ENCODE measurements around the gene ZNF557. TPM values are rescaled to one million over a fixed set of nuclear protein-coding genes. Genes with fewer than 3 reads are reported as not detected.

The ZNF557 gene
- total and polyA plus RNA-seq, 10 of the 15 experiments (the other 5 are each of a cell fraction or from before 2014, with no cell fraction given), result 3.9 to 12.1 (median 9.0) TPM

GRCh38 chr19:7069904-7070226, 362 bp downstream of the ZNF557 start:
- POLR2A ChIA-PET, result interaction anchor here (1.4 to 1.9 kb wide), 4 partner anchors 14 to 72 kb away, joined by 4 to 14 read pairs (median 9); no protein-coding TSS in a partner anchor
- DNase-seq (ENCODE audit: low read depth, low spot score) (no peak), ATAC-seq (peak; percentile 48), FAIRE-seq (no peak)
- Histone ChIP-seq H3K9me3 (replicated peaks; ENCODE audit: control insufficient read depth, insufficient read depth, low read length) (peaks cover 4% of the 10 kb centered on the region; the same call in 2 of the 3 replicates), H3K36me3 (ENCODE audit: control insufficient read depth in 2 of 2, insufficient read depth in 2 of 2, low read length in 1 of 2) (peaks cover 11 to 12% of the 10 kb centered on the region in 2 experiments), H3K4me3 (peak overlapping the region; percentile 91), H3K9ac (ENCODE audit: control insufficient read depth, insufficient read depth, low read length) (peak overlapping the region; percentile 91), H3K79me2 (ENCODE audit: control insufficient read depth, insufficient read depth, low read length) (peaks cover 12% of the 10 kb centered on the region), H4K20me1 (ENCODE audit: control insufficient read depth, insufficient read depth) (no peaks in the 10 kb centered on the region), H3K27ac (ENCODE audit: control insufficient read depth, insufficient read depth) (peak overlapping the region; percentile 84), H3K4me2 (ENCODE audit: control insufficient read depth, insufficient read depth) (peak overlapping the region; percentile 66), H3K4me1 (ENCODE audit: control insufficient read depth, insufficient read depth, low read length) (no peaks in the 10 kb centered on the region), H3K27me3 (replicated peaks in 1 of 2; ENCODE audit: control insufficient read depth in 2 of 2, insufficient read depth in 2 of 2, low read length in 1 of 2) (no peaks in the 10 kb centered on the region), H2AFZ (ENCODE audit: control insufficient read depth, low read depth, low read length) (peak overlapping the region; percentile 84)
- CTCF ChIA-PET, result interaction anchor here (0.6 to 2.5 kb wide), 9 partner anchors 12 to 224 kb away, joined by 3 to 6 read pairs (median 5); partner anchors contain the start of gene INSR
- WGBS (ENCODE audit: insufficient coverage, insufficient replicate concordance, low lambda C conversion rate, missing lambda C conversion rate), result 0% methylated on average over 12 of the region's 12 CpGs
- BruUV-seq (replicated peaks), result no TSS peak
- TF ChIP-seq NFXL1 (IDR thresholded peaks at IDR 0.05; ENCODE audit: borderline replicate concordance) (no peak), YY1 (IDR thresholded peaks at IDR 0.05; ENCODE audit: low read depth, low read length) (peak; percentile 73), CBFB (IDR thresholded peaks at IDR 0.05; ENCODE audit: low read depth) (no peak), SP1 (IDR thresholded peaks at IDR 0.05; ENCODE audit: low read depth, low read length) (no peak), SREBF1 (IDR thresholded peaks at IDR 0.05; ENCODE audit: low read length) (no peak), BACH1 (IDR thresholded peaks at IDR 0.05; ENCODE audit: borderline replicate concordance) (0 out of 2 replicates have a peak, but pooled peaks have one; percentile 9)
- in situ Hi-C loops (cut with MboI) (no loop called here), intact Hi-C loops (cut with micrococcal nuclease; ENCODE audit: unreplicated experiment) (no loop called here)
- SMC1A ChIA-PET (ENCODE audit: uncharacterized antibody, unreplicated experiment), result interaction anchor here (0.6 to 2.8 kb wide), 10 partner anchors 14 to 697 kb away, joined by 3 to 13 read pairs (median 4); partner anchors contain the start of genes ALKBH7 and TRAPPC5
- RAD21 ChIA-PET (ENCODE audit: unreplicated experiment), result interaction anchor here (1.2 to 2.3 kb wide), 12 partner anchors 30 to 311 kb away, joined by 3 to 15 read pairs (median 5); partner anchors contain the start of gene ARHGEF18

- ChIA-PET POLR2A (no interaction called here), SMC1A (ENCODE audit: uncharacterized antibody, unreplicated experiment) (interaction anchor here (0.7 kb wide), 1 partner anchor 319 kb away, joined by 3 read pairs; no protein-coding TSS in a partner anchor)
Observed at GRCh38 chr19:7072541-7072940, 3.0 kb downstream of the ZNF557 start.

More at GRCh38 chr19:7072541-7072940, 3.0 kb downstream of the ZNF557 start:
- no peaks in the 10 kb centered on the region for H4K20me1 ChIP-seq (ENCODE audit: control insufficient read depth, insufficient read depth)
- BruUV-seq (replicated peaks), result TSS peak; percentile 7
- ChIA-PET RAD21 (ENCODE audit: unreplicated experiment) (no interaction called here), CTCF (no interaction called here)
- intact Hi-C loops (cut with micrococcal nuclease; ENCODE audit: unreplicated experiment), result no loop called here
- TF ChIP-seq EGR1 (IDR thresholded peaks at IDR 0.05; ENCODE audit: borderline replicate concordance in 1 of 2, low read depth in 2 of 2, low read length in 2 of 2), result no peak
- no peak for TF ChIP-seq ZBTB11 (CRISPR knock-in tag; IDR thresholded peaks at IDR 0.05)
- TF ChIP-seq, protein P1, sequence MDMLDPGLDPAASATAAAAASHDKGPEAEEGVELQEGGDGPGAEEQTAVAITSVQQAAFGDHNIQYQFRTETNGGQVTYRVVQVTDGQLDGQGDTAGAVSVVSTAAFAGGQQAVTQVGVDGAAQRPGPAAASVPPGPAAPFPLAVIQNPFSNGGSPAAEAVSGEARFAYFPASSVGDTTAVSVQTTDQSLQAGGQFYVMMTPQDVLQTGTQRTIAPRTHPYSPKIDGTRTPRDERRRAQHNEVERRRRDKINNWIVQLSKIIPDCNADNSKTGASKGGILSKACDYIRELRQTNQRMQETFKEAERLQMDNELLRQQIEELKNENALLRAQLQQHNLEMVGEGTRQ (IDR thresholded peaks at IDR 0.05; ENCODE audit: borderline replicate concordance, low read depth, low read length), result no peak
- no peak for TF ChIP-seq RELA (IDR thresholded peaks at IDR 0.05; ENCODE audit: borderline replicate concordance, partially characterized antibody)
- in situ Hi-C loops (cut with MboI), result no loop called here
- FAIRE-seq, result no peak
- no peak overlapping the region for H3K4me3 ChIP-seq
- no peak for ATAC-seq
- peaks cover 12% of the 10 kb centered on the region for H3K79me2 ChIP-seq (ENCODE audit: control insufficient read depth, insufficient read depth, low read length)
- H3K9ac ChIP-seq (ENCODE audit: control insufficient read depth, insufficient read depth, low read length), result no peak overlapping the region
- no peak overlapping the region for H3K4me2 ChIP-seq (ENCODE audit: control insufficient read depth, insufficient read depth)
- H3K27me3 ChIP-seq (replicated peaks in 1 of 2; ENCODE audit: control insufficient read depth in 2 of 2, insufficient read depth in 2 of 2, low read length in 1 of 2), result no peaks in the 10 kb centered on the region
- H3K9me3 ChIP-seq (replicated peaks; ENCODE audit: control insufficient read depth, insufficient read depth, low read length), result peaks cover 23% of the 10 kb centered on the region
- H3K36me3 ChIP-seq (ENCODE audit: control insufficient read depth in 2 of 2, insufficient read depth in 2 of 2, low read length in 1 of 2), result peaks cover 20 to 33% of the 10 kb centered on the region in 2 experiments
- 88% methylated on average over 6 of the region's 6 CpGs for WGBS (ENCODE audit: insufficient coverage, insufficient replicate concordance, low lambda C conversion rate, missing lambda C conversion rate)
- no peak for DNase-seq (ENCODE audit: low read depth, low spot score)
- H3K27ac ChIP-seq (ENCODE audit: control insufficient read depth, insufficient read depth), result no peak overlapping the region
- H2AFZ ChIP-seq (ENCODE audit: control insufficient read depth, low read depth, low read length), result no peak overlapping the region
- H3K4me1 ChIP-seq (ENCODE audit: control insufficient read depth, insufficient read depth, low read length), result no peaks in the 10 kb centered on the region
